WTC11 (cell line): ENCODE measurements around the gene LENEP. TPM values are rescaled to one million over a fixed set of nuclear protein-coding genes. Genes with fewer than 3 reads are reported as not detected.

Experiments used
- ATAC-seq: fragments of 200-7000 bp; cut with Tn5 transposase; 2 replicates; pipeline ENCODE4 v1.10.0; 2021; ENCODE audit warnings: mild to moderate bottlenecking, moderate library complexity
- CTCF ChIA-PET: fragments of 300-600 bp; sonication (Branson Sonifier 250); formaldehyde crosslinking; loops from one replicate; lab custom pipeline; 2021; ENCODE audit warnings: antibody characterized with exemption; lab: Charles Lee
- POLR2A ChIA-PET: fragments of 350-600 bp; sonication (Branson Sonifier 250); formaldehyde crosslinking; loops from one replicate; lab custom pipeline; 2021; ENCODE audit warnings: antibody characterized with exemption; lab: Charles Lee
- DNase-seq: peaks from one replicate; pipeline ENCODE4 v3.0.0; 2021; ENCODE audit warnings: low spot score
- H3K27ac Mint-ChIP-seq: 2 replicates; pipeline ENCODE4 v1.8.0; 2021; ENCODE audit warnings: mixed read lengths
- H3K27me3 Mint-ChIP-seq: 2 replicates; pipeline ENCODE4 v1.8.0; 2021; ENCODE audit warnings: low read depth, mild to moderate bottlenecking, moderate library complexity, mixed read lengths
- H3K36me3 Mint-ChIP-seq: 2 replicates; pipeline ENCODE4 v1.8.0; 2021; ENCODE audit warnings: mixed read lengths
- H3K4me1 Mint-ChIP-seq: 2 replicates; pipeline ENCODE4 v1.8.0; 2022; ENCODE audit warnings: mixed read lengths
- H3K4me3 Mint-ChIP-seq: 2 replicates; pipeline ENCODE4 v1.8.0; 2021; ENCODE audit warnings: mild to moderate bottlenecking, moderate library complexity, mixed read lengths
- H3K9me3 Mint-ChIP-seq: 2 replicates; pipeline ENCODE4 v1.8.0; 2021; ENCODE audit warnings: mixed read lengths
- ATF1 ChIP-seq: sonication (generic); formaldehyde crosslinking; IDR thresholded peaks from 2 replicates; pipeline ENCODE4 v1.8.1; 2023; ENCODE audit warnings: mild to moderate bottlenecking, moderate library complexity, missing genetic modification reagents
- CREB1 ChIP-seq: sonication (generic); formaldehyde crosslinking; IDR thresholded peaks from 2 replicates; pipeline ENCODE4 v1.8.0; 2023; ENCODE audit warnings: mild to moderate bottlenecking, missing genetic modification reagents
- NR2C2 ChIP-seq: sonication (generic); formaldehyde crosslinking; IDR thresholded peaks from 2 replicates; pipeline ENCODE4 v1.8.0; 2022; ENCODE audit warnings: mild to moderate bottlenecking, missing genetic modification reagents
- PRRX2 ChIP-seq: fragments of 250-450 bp; sonication (Bioruptor Pico); IDR thresholded peaks from 2 replicates; pipeline ENCODE4 v1.8.0; 2021; ENCODE audit warnings: mild to moderate bottlenecking
- SMAD4 ChIP-seq: sonication (generic); formaldehyde crosslinking; IDR thresholded peaks from 2 replicates; pipeline ENCODE4 v1.8.0; 2022; ENCODE audit warnings: mild to moderate bottlenecking, missing genetic modification reagents
- TCF7 ChIP-seq: sonication (generic); formaldehyde crosslinking; IDR thresholded peaks from 2 replicates; pipeline ENCODE4 v1.8.0; 2022; ENCODE audit warnings: mild to moderate bottlenecking, low read depth, missing genetic modification reagents, moderate library complexity
- ZNF121 ChIP-seq: sonication (generic); formaldehyde crosslinking; IDR thresholded peaks from 2 replicates; pipeline ENCODE4 v1.8.0; 2023; ENCODE audit warnings: missing genetic modification reagents
- total RNA-seq: library from RNA; stranded (reverse); gene quantifications from 3 replicates; pipeline ENCODE4 v1.2.3, GENCODE V29; 2021
- TF ChIP-seq, protein P1 (sequence below): sonication (generic); formaldehyde crosslinking; IDR thresholded peaks from 2 replicates; pipeline ENCODE4 v1.8.0; 2023; ENCODE audit warnings: missing genetic modification reagents
- TF ChIP-seq, protein P2 (sequence below): sonication (generic); formaldehyde crosslinking; IDR thresholded peaks from 2 replicates; pipeline ENCODE4 v1.8.1; 2022; ENCODE audit warnings: low read depth, missing genetic modification reagents, borderline replicate concordance
- TF ChIP-seq, protein P3 (sequence below): sonication (generic); formaldehyde crosslinking; IDR thresholded peaks from 2 replicates; pipeline ENCODE4 v1.8.0; 2022; ENCODE audit warnings: mild to moderate bottlenecking, missing genetic modification reagents
- TF ChIP-seq, protein P4 (sequence below): fragments of 250-450 bp; sonication (Bioruptor Pico); IDR thresholded peaks from 2 replicates; pipeline ENCODE4 v1.9.0; 2021; ENCODE audit warnings: mild to moderate bottlenecking
- TF ChIP-seq, protein P5 (sequence below): sonication (generic); formaldehyde crosslinking; IDR thresholded peaks from 2 replicates; pipeline ENCODE4 v1.8.1; 2023; ENCODE audit warnings: mild to moderate bottlenecking, missing genetic modification reagents, moderate library complexity
- TF ChIP-seq, protein P6 (sequence below): sonication (generic); formaldehyde crosslinking; IDR thresholded peaks from 2 replicates; pipeline ENCODE4 v1.8.0; 2023; ENCODE audit warnings: missing genetic modification reagents, mild to moderate bottlenecking, borderline replicate concordance

LENEP gene
- total RNA-seq, 1 experiment from 2014 or later: 1.2 TPM

DNA sequence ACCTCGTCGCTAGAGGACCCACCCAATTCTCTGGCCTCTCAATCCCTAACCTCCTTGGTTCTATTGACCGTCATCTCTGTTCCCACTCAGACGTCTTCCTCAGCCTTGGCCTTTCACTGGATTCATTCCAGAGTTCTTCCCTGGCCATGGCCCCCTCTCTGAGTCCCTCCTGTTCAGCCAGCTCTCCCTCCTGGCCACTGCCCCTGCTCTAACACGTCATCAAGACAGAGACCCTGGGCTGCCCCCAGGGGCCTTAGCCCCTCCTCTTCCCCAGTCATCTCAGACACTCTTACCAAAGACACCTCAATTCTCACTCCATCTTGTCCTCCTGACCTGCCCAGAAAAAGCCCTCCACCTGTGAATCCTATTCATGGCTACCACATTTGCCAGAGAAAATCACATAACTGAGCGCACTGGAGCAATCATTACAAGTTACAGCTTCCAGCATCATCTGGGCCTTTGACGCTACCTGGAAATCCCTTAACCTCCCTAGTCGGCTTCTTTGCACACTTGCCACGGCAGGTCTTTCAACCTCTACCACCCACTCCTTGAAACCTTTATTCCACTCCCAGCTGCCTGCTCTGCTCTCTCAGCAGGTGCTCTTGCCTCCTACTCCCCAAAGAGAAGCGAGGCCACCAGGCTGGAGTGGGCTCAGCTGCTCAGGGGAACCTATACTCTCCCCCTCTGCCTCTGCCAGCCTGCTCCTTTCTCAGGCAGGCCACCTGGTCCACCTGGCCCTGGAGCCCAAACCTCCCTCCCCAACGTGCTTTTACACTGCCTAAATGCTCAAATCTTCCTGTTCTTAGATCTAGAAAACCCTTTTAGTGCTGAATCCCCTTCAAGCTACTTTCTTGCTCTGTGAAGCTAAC, 26.2 kb downstream of the LENEP start (continued):
- TF ChIP-seq, protein P1, sequence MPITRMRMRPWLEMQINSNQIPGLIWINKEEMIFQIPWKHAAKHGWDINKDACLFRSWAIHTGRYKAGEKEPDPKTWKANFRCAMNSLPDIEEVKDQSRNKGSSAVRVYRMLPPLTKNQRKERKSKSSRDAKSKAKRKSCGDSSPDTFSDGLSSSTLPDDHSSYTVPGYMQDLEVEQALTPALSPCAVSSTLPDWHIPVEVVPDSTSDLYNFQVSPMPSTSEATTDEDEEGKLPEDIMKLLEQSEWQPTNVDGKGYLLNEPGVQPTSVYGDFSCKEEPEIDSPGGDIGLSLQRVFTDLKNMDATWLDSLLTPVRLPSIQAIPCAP (CRISPR knock-in tag): no peak

DNA sequence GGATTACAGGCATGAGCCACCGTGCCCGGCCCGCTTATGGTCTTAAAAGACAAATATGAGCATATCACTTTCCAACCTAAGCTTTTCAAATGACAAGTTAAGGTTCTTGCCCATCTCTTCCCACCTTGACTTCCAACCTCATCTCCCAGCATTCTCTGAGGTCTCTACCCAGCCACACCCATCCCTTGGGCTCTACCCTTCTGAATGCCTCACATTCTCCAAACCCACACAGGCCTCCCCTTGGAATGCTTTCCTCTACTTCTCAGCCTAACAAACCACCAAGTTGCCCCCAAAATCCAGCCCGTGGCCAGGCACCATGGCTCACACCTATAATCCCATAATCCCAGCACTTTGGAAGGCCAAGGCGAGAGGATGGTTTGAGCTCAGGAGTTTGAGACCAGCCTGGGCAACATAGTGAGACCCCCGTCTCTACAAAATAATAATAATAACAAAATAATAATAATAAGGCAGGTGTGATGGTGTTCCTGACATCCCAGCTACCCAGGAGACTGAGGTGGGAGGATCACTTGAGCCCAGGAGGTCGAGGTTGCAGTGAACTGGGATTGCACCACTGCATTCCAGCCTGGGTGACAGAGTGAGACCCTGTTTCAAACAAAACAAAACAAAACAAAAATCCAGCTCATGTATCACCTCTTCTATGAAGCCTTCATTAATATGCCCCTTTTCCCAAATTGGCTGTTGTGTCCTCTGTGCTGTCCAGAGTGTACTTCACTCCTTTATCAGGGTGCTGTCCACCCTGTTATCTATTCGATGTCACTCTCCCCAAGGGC, 28.9 kb downstream of the LENEP start:
- Mint-ChIP-seq H3K9me3 (no peaks in the 10 kb centered on the region), H3K27me3 (peaks cover 4% of the 10 kb centered on the region; the same call in 1 of the 2 replicates), H3K4me3 (no peak overlapping the region), H3K27ac (no peak overlapping the region), H3K36me3 (no peaks in the 10 kb centered on the region), H3K4me1 (peaks cover 24% of the 10 kb centered on the region)
- ChIA-PET POLR2A (interaction anchor here (0.7 kb wide), 1 partner anchor 21 kb away, joined by 3 read pairs; no protein-coding TSS in a partner anchor), CTCF (interaction anchor here (0.8 to 3.6 kb wide), 10 partner anchors 23 to 151 kb away, joined by 3 to 17 read pairs (median 5); partner anchors contain the start of genes ADAM15, KRTCAP2, LENEP and SHC1)
- DNase-seq (no peak), ATAC-seq (no peak)
- TF ChIP-seq SMAD4 (CRISPR knock-in tag) (no peak), CREB1 (no peak), ZNF121 (CRISPR knock-in tag) (no peak), ATF1 (no peak), NR2C2 (no peak), TCF7 (no peak), PRRX2 (CRISPR knock-in tag) (no peak)
- TF ChIP-seq, protein P2, sequence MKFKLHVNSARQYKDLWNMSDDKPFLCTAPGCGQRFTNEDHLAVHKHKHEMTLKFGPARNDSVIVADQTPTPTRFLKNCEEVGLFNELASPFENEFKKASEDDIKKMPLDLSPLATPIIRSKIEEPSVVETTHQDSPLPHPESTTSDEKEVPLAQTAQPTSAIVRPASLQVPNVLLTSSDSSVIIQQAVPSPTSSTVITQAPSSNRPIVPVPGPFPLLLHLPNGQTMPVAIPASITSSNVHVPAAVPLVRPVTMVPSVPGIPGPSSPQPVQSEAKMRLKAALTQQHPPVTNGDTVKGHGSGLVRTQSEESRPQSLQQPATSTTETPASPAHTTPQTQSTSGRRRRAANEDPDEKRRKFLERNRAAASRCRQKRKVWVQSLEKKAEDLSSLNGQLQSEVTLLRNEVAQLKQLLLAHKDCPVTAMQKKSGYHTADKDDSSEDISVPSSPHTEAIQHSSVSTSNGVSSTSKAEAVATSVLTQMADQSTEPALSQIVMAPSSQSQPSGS (CRISPR knock-in tag): no peak
- TF ChIP-seq, protein P3, sequence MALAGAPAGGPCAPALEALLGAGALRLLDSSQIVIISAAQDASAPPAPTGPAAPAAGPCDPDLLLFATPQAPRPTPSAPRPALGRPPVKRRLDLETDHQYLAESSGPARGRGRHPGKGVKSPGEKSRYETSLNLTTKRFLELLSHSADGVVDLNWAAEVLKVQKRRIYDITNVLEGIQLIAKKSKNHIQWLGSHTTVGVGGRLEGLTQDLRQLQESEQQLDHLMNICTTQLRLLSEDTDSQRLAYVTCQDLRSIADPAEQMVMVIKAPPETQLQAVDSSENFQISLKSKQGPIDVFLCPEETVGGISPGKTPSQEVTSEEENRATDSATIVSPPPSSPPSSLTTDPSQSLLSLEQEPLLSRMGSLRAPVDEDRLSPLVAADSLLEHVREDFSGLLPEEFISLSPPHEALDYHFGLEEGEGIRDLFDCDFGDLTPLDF (CRISPR knock-in tag): no peak
- TF ChIP-seq, protein P4, sequence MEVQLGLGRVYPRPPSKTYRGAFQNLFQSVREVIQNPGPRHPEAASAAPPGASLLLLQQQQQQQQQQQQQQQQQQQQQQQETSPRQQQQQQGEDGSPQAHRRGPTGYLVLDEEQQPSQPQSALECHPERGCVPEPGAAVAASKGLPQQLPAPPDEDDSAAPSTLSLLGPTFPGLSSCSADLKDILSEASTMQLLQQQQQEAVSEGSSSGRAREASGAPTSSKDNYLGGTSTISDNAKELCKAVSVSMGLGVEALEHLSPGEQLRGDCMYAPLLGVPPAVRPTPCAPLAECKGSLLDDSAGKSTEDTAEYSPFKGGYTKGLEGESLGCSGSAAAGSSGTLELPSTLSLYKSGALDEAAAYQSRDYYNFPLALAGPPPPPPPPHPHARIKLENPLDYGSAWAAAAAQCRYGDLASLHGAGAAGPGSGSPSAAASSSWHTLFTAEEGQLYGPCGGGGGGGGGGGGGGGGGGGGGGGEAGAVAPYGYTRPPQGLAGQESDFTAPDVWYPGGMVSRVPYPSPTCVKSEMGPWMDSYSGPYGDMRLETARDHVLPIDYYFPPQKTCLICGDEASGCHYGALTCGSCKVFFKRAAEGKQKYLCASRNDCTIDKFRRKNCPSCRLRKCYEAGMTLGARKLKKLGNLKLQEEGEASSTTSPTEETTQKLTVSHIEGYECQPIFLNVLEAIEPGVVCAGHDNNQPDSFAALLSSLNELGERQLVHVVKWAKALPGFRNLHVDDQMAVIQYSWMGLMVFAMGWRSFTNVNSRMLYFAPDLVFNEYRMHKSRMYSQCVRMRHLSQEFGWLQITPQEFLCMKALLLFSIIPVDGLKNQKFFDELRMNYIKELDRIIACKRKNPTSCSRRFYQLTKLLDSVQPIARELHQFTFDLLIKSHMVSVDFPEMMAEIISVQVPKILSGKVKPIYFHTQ (CRISPR knock-in tag): no peak
- TF ChIP-seq, protein P5, sequence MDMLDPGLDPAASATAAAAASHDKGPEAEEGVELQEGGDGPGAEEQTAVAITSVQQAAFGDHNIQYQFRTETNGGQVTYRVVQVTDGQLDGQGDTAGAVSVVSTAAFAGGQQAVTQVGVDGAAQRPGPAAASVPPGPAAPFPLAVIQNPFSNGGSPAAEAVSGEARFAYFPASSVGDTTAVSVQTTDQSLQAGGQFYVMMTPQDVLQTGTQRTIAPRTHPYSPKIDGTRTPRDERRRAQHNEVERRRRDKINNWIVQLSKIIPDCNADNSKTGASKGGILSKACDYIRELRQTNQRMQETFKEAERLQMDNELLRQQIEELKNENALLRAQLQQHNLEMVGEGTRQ: no peak
- TF ChIP-seq, protein P6, sequence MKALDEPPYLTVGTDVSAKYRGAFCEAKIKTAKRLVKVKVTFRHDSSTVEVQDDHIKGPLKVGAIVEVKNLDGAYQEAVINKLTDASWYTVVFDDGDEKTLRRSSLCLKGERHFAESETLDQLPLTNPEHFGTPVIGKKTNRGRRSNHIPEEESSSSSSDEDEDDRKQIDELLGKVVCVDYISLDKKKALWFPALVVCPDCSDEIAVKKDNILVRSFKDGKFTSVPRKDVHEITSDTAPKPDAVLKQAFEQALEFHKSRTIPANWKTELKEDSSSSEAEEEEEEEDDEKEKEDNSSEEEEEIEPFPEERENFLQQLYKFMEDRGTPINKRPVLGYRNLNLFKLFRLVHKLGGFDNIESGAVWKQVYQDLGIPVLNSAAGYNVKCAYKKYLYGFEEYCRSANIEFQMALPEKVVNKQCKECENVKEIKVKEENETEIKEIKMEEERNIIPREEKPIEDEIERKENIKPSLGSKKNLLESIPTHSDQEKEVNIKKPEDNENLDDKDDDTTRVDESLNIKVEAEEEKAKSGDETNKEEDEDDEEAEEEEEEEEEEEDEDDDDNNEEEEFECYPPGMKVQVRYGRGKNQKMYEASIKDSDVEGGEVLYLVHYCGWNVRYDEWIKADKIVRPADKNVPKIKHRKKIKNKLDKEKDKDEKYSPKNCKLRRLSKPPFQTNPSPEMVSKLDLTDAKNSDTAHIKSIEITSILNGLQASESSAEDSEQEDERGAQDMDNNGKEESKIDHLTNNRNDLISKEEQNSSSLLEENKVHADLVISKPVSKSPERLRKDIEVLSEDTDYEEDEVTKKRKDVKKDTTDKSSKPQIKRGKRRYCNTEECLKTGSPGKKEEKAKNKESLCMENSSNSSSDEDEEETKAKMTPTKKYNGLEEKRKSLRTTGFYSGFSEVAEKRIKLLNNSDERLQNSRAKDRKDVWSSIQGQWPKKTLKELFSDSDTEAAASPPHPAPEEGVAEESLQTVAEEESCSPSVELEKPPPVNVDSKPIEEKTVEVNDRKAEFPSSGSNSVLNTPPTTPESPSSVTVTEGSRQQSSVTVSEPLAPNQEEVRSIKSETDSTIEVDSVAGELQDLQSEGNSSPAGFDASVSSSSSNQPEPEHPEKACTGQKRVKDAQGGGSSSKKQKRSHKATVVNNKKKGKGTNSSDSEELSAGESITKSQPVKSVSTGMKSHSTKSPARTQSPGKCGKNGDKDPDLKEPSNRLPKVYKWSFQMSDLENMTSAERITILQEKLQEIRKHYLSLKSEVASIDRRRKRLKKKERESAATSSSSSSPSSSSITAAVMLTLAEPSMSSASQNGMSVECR: no peak
